HepG2 (cell line): ENCODE data around the gene LEF1.

Source experiments
- POLR2AphosphoS2 ChIP-seq: IDR thresholded peaks from 2 replicates; pipeline ENCODE4 v1.6.1; 2011; ENCODE audit warnings: low read depth, low read length, improper control_type of control experiment
- SIN3B ChIP-seq: fragments of 150-350 bp; IDR thresholded peaks from 2 replicates; pipeline ENCODE4 v1.6.1; 2014; ENCODE audit warnings: low read length
- SP2 ChIP-seq: sonication (generic); formaldehyde crosslinking; IDR thresholded peaks from 2 replicates; pipeline ENCODE4 v1.5.1; 2020; ENCODE audit warnings: mild to moderate bottlenecking, missing genetic modification reagents
- SRF ChIP-seq: IDR thresholded peaks from 2 replicates; pipeline ENCODE4 v1.6.1; 2011; ENCODE audit warnings: mild to moderate bottlenecking, low read depth, low read length, moderate library complexity
- TIGD3 ChIP-seq: sonication (generic); formaldehyde crosslinking; IDR thresholded peaks from 2 replicates; pipeline ENCODE4 v1.5.1; 2020; ENCODE audit warnings: mild to moderate bottlenecking, missing genetic modification reagents, borderline replicate concordance
- ZFP62 ChIP-seq: sonication (generic); formaldehyde crosslinking; IDR thresholded peaks from 2 replicates; pipeline ENCODE4 v1.4.0; 2020; ENCODE audit warnings: missing genetic modification reagents
- ZMAT5 ChIP-seq: sonication (generic); formaldehyde crosslinking; IDR thresholded peaks from 2 replicates; pipeline ENCODE4 v1.5.0; 2020; ENCODE audit warnings: mild to moderate bottlenecking, low read depth, missing genetic modification reagents, borderline replicate concordance
- ZNF275 ChIP-seq: sonication (generic); formaldehyde crosslinking; IDR thresholded peaks from 2 replicates; pipeline ENCODE4 v1.8.0; 2022; ENCODE audit warnings: missing genetic modification reagents, mild to moderate bottlenecking, inconsistent platforms, borderline replicate concordance
- ZNF280B ChIP-seq: sonication (generic); formaldehyde crosslinking; IDR thresholded peaks from 2 replicates; pipeline ENCODE4 v1.5.0; 2020; ENCODE audit warnings: missing genetic modification reagents, mild to moderate bottlenecking, borderline replicate concordance
- ZNF83 ChIP-seq: sonication (generic); formaldehyde crosslinking; IDR thresholded peaks from 2 replicates; pipeline ENCODE4 v1.4.0; 2020; ENCODE audit warnings: missing genetic modification reagents, mild to moderate bottlenecking, borderline replicate concordance

GRCh38 chr4:108140328-108140727 lies 28.4 kb downstream of the LEF1 start:
- TF ChIP-seq SIN3B (no peak), TIGD3 (CRISPR knock-in tag) (no peak), ZFP62 (CRISPR knock-in tag) (no peak), ZNF83 (no peak), SP2 (CRISPR knock-in tag) (no peak), ZMAT5 (CRISPR knock-in tag) (no peak), ZNF275 (CRISPR knock-in tag) (no peak), ZNF280B (no peak), SRF (no peak), POLR2AphosphoS2 (no peak)
